GM12878 (cell line): ENCODE results near the gene TRPV3. TPM values are rescaled to one million over a fixed set of nuclear protein-coding genes. Genes with fewer than 3 reads are reported as not detected.

Experiments
- ATAC-seq: fragments of 200-7000 bp; cut with Tn5 transposase; 3 replicates; pipeline ENCODE4 v1.9.1; 2020; ENCODE audit warnings: mild to moderate bottlenecking, moderate library complexity
- BruUV-seq: library from RNA; stranded (reverse); fragments of 400-500 nt; replicated peaks from 2 replicates; lab custom pipeline; 2021; lab: Mats Ljungman, UMichigan
- CTCF ChIA-PET: fragments of 300-600 bp; sonication (Branson Sonifier 250); formaldehyde crosslinking; extraction: SDS; loops from one replicate; lab custom pipeline; 2021; ENCODE audit warnings: inconsistent platforms; lab: Yijun Ruan, JAX
- POLR2A ChIA-PET: fragments of 350-600 bp; formaldehyde crosslinking; extraction: SDS; loops from one replicate; lab custom pipeline; 2021; ENCODE audit warnings: inconsistent platforms; lab: Charles Lee
- RAD21 ChIA-PET: fragments of 300-600 bp; sonication (Branson Sonifier 250); formaldehyde crosslinking; loops from one replicate; lab custom pipeline; 2023; ENCODE audit warnings: antibody characterized with exemption; ENCODE audit not compliant: unreplicated experiment; lab: Charles Lee
- SMC1A ChIA-PET: fragments of 300-600 bp; sonication (Branson Sonifier 250); formaldehyde crosslinking; loops from one replicate; lab custom pipeline; 2023; ENCODE audit not compliant: unreplicated experiment, uncharacterized antibody; lab: Charles Lee
- DNase-seq: peaks from one replicate; pipeline ENCODE4 v3.0.0-alpha.2; 2011; ENCODE audit warnings: low read depth, low spot score
- FAIRE-seq: peaks from 3 replicates; lab custom pipeline; 2011; peaks lifted over from hg19 to GRCh38; lab: Jason Lieb, UNC
- H2AFZ ChIP-seq: 2 replicates; pipeline ENCODE4 v1.6.0; 2011; ENCODE audit warnings: low read depth, low read length, control low read depth; ENCODE audit not compliant: control insufficient read depth
- H3K27ac ChIP-seq: 2 replicates; pipeline ENCODE4 v1.5.1; 2011; ENCODE audit warnings: control low read depth; ENCODE audit not compliant: control insufficient read depth, insufficient read depth
- H3K27me3 ChIP-seq, 2 experiments: replicated peaks in 1 of 2; 2 replicates each; pipeline versions ENCODE4 v1.6.0 to v1.6.1; 2011; ENCODE audit warnings: low read length in 1 of 2; ENCODE audit not compliant: control insufficient read depth in 2 of 2, insufficient read depth in 2 of 2
- H3K36me3 ChIP-seq, 2 experiments: 2 replicates each; pipeline ENCODE4 v1.5.1; 2011; ENCODE audit warnings: low read length in 1 of 2; ENCODE audit not compliant: control insufficient read depth in 2 of 2, insufficient read depth in 2 of 2
- H3K4me1 ChIP-seq: 2 replicates; pipeline ENCODE4 v1.6.1; 2011; ENCODE audit warnings: mild to moderate bottlenecking, low read length, moderate library complexity, mixed read lengths; ENCODE audit not compliant: control insufficient read depth, insufficient read depth
- H3K4me2 ChIP-seq: 2 replicates; pipeline ENCODE4 v1.6.0; 2011; ENCODE audit warnings: control low read depth; ENCODE audit not compliant: control insufficient read depth, insufficient read depth
- H3K4me3 ChIP-seq: fragments of 200-600 bp; sonication (generic); 2 replicates; pipeline ENCODE4 v1.5.1; 2016
- H3K79me2 ChIP-seq: 2 replicates; pipeline ENCODE4 v1.6.0; 2011; ENCODE audit warnings: low read length; ENCODE audit not compliant: control insufficient read depth, insufficient read depth
- H3K9ac ChIP-seq: 2 replicates; pipeline ENCODE4 v1.8.0; 2011; ENCODE audit warnings: low read length, control low read depth, mixed read lengths; ENCODE audit not compliant: control insufficient read depth, insufficient read depth
- H3K9me3 ChIP-seq: replicated peaks from 3 replicates; pipeline ENCODE4 v1.5.1; 2011; ENCODE audit warnings: mild to moderate bottlenecking, low read length; ENCODE audit not compliant: control insufficient read depth, insufficient read depth
- H4K20me1 ChIP-seq: 2 replicates; pipeline ENCODE4 v1.6.0; 2011; ENCODE audit not compliant: control insufficient read depth, insufficient read depth
- BCL3 ChIP-seq: IDR thresholded peaks from 2 replicates; pipeline ENCODE4 v1.6.1; 2011; ENCODE audit warnings: borderline replicate concordance, low read depth, mild to moderate bottlenecking, moderate library complexity, low read length; ENCODE audit not compliant: insufficient read depth, poor library complexity, severe bottlenecking
- CEBPZ ChIP-seq: fragments of 150-350 bp; IDR thresholded peaks from 2 replicates; pipeline ENCODE4 v1.6.1; 2016; ENCODE audit warnings: low read depth, low read length
- E2F8 ChIP-seq: fragments of 450-650 bp; IDR thresholded peaks from 2 replicates; pipeline ENCODE4 v1.6.1; 2018; ENCODE audit warnings: mild to moderate bottlenecking, low read depth, moderate library complexity; ENCODE audit not compliant: partially characterized antibody
- JUND ChIP-seq: IDR thresholded peaks from 2 replicates; pipeline ENCODE4 v1.6.1; 2012; ENCODE audit warnings: low read depth, mild to moderate bottlenecking, low read length, improper control_type of control experiment, moderate library complexity
- RAD21 ChIP-seq: IDR thresholded peaks from 2 replicates; pipeline ENCODE4 v1.6.1; 2011; ENCODE audit warnings: mild to moderate bottlenecking, low read depth, low read length, moderate library complexity; ENCODE audit not compliant: insufficient read depth
- SIX5 ChIP-seq: IDR thresholded peaks from 2 replicates; pipeline ENCODE4 v1.6.1; 2011; ENCODE audit warnings: mild to moderate bottlenecking, low read depth, low read length, moderate library complexity; ENCODE audit not compliant: severe bottlenecking
- SMAD1 ChIP-seq: fragments of 450-650 bp; IDR thresholded peaks from 2 replicates; pipeline ENCODE4 v1.6.1; 2018; ENCODE audit warnings: mild to moderate bottlenecking, low read depth; ENCODE audit not compliant: partially characterized antibody
- SMARCA5 ChIP-seq: fragments of 450-650 bp; IDR thresholded peaks from 2 replicates; pipeline ENCODE4 v1.6.1; 2017; ENCODE audit warnings: mild to moderate bottlenecking
- SPI1 ChIP-seq: IDR thresholded peaks from 2 replicates; pipeline ENCODE4 v1.6.1; 2011; ENCODE audit warnings: low read depth, mild to moderate bottlenecking, low read length, moderate library complexity, borderline replicate concordance; ENCODE audit not compliant: insufficient read depth
- TAF1 ChIP-seq: IDR thresholded peaks from 2 replicates; pipeline ENCODE4 v1.6.1; 2011; ENCODE audit warnings: mild to moderate bottlenecking, low read depth, low read length, borderline replicate concordance
- TARDBP ChIP-seq: IDR thresholded peaks from 2 replicates; pipeline ENCODE4 v1.6.1; 2016; ENCODE audit warnings: borderline replicate concordance
- TCF12 ChIP-seq: IDR thresholded peaks from 2 replicates; pipeline ENCODE4 v1.6.1; 2011; ENCODE audit warnings: low read depth, mild to moderate bottlenecking, low read length
- USF2 ChIP-seq: IDR thresholded peaks from 2 replicates; pipeline ENCODE4 v1.6.1; 2011; ENCODE audit warnings: low read depth, low read length, improper control_type of control experiment, borderline replicate concordance
- ZNF217 ChIP-seq: fragments of 450-650 bp; IDR thresholded peaks from 2 replicates; pipeline ENCODE4 v1.6.1; 2017; ENCODE audit warnings: antibody characterized with exemption, mild to moderate bottlenecking
- WGBS: methylation state at CpG from one replicate; pipeline ENCODE4 v1.1.6; 2016; ENCODE audit warnings: low lambda C conversion rate; ENCODE audit not compliant: insufficient replicate concordance, insufficient coverage; ENCODE audit errors: missing lambda C conversion rate; 5-methylcytosine and 5-hydroxymethylcytosine counted together
- in situ Hi-C: fragments of 300-500 bp; cut with MboI; formaldehyde crosslinking; loops from 9 replicates; pipeline ENCODE4 v1.14.3; 2018; ENCODE audit warnings: mixed read lengths
- intact Hi-C: fragments of 100-400 bp; cut with micrococcal nuclease; formaldehyde crosslinking; loops from one replicate; pipeline ENCODE4 v1.14.2; 2022; ENCODE audit not compliant: unreplicated experiment
- polyA plus RNA-seq, 11 experiments: library from polyadenylated mRNA; depleted of rRNA in 4 of 11; unstranded in 6 of 11; stranded (reverse) in 5 of 11; fragments of >200 nt; fragmentation: Nextera tagmentation in 4 of 11; fragmentation: Illumina TruSeq in 1 of 11; extraction: Ambion mirVana in 4 of 11; extraction: Trizol in 1 of 11; gene quantifications; 1 replicate in 1 of 11; 2 replicates in 10 of 11; pipeline versions ENCODE4 v1.2.1 to v1.2.3, GENCODE V29; 2011 to 2016; ENCODE audit warnings: inconsistent platforms in 2 of 11, missing spikeins in 2 of 11, low read depth in 1 of 11
- total RNA-seq, 4 experiments: library from RNA; depleted of rRNA in 3 of 4; stranded (reverse); fragments of >200 nt in 3 of 4; fragmentation: Illumina TruSeq in 1 of 4; extraction: Trizol in 1 of 4; gene quantifications; 2 replicates each; pipeline versions ENCODE4 v1.2.1 to v1.2.3, GENCODE V29; 2013 to 2021

The TRPV3 gene
- total and polyA plus RNA-seq, 10 of the 15 experiments (the other 5 are each of a cell fraction or from before 2014, with no cell fraction given) = 0.52 to 12.0 (median 2.7) TPM

GRCh38 chr17:3469529-3469928 lies 88.1 kb downstream of the TRPV3 start:
- H4K20me1 ChIP-seq = no peaks in the 10 kb centered on the region
- no peaks in the 10 kb centered on the region for H3K36me3 ChIP-seq
- in situ Hi-C loops (no loop called here), intact Hi-C loops (no loop called here)
- no peak overlapping the region for H2AFZ ChIP-seq
- no TSS peak for BruUV-seq
- ATAC-seq = no peak
- POLR2A ChIA-PET = no interaction called here
- no peaks in the 10 kb centered on the region for H3K27me3 ChIP-seq
- SMC1A ChIA-PET = no interaction called here
- H3K79me2 ChIP-seq = no peaks in the 10 kb centered on the region
- CTCF ChIA-PET = no interaction called here
- no peak overlapping the region for H3K4me3 ChIP-seq
- no peaks in the 10 kb centered on the region for H3K9me3 ChIP-seq
- 42% methylated on average over 5 of the region's 5 CpGs for WGBS
- RAD21 ChIA-PET = no interaction called here
- H3K4me1 ChIP-seq = no peaks in the 10 kb centered on the region
- no peak for DNase-seq
- no peak for FAIRE-seq
- no peak overlapping the region for H3K9ac ChIP-seq
- H3K4me2 ChIP-seq = no peak overlapping the region
- no peak overlapping the region for H3K27ac ChIP-seq
- TF ChIP-seq SMAD1 = no peak
- no peak for TF ChIP-seq RAD21
- no peak for TF ChIP-seq TARDBP
- no peak for TF ChIP-seq ZNF217
- no peak for TF ChIP-seq TAF1
- no peak for TF ChIP-seq CEBPZ
- no peak for TF ChIP-seq BCL3
- TF ChIP-seq SIX5 = no peak
- TF ChIP-seq TCF12 = no peak
- TF ChIP-seq JUND = no peak
- no peak for TF ChIP-seq SMARCA5
- no peak for TF ChIP-seq SPI1
- TF ChIP-seq E2F8 = no peak
- TF ChIP-seq USF2 = no peak
